Stomach (tissue), 4 donors: ENCODE measurements around the gene PIEZO1.

Experiments
- POLR2A ChIP-seq, 4 donors: fragments of 450-650 bp; IDR thresholded peaks; one replicate each; pipeline ENCODE4 v1.6.1; 2016; ENCODE audit warnings: antibody characterized with exemption in 4 of 4, control low read depth in 2 of 4, mild to moderate bottlenecking in 1 of 4, moderate library complexity in 1 of 4
- POLR2AphosphoS5 ChIP-seq, 3 donors: sonication (generic); formaldehyde crosslinking; IDR thresholded peaks; one replicate each; pipeline ENCODE4 v1.6.1; 2016; ENCODE audit warnings: antibody characterized with exemption in 3 of 3
- TF ChIP-seq, protein P1 (sequence below), 7 experiments: fragments of 450-650 bp in 4 of 7; fragments of 200-600 bp in 3 of 7; sonication (generic) in 3 of 7; IDR thresholded peaks; one replicate each; pipeline ENCODE4 v1.5.1; 2016 to 2019; ENCODE audit warnings: antibody characterized with exemption in 7 of 7, control low read depth in 2 of 7, mild to moderate bottlenecking in 1 of 7

DNA sequence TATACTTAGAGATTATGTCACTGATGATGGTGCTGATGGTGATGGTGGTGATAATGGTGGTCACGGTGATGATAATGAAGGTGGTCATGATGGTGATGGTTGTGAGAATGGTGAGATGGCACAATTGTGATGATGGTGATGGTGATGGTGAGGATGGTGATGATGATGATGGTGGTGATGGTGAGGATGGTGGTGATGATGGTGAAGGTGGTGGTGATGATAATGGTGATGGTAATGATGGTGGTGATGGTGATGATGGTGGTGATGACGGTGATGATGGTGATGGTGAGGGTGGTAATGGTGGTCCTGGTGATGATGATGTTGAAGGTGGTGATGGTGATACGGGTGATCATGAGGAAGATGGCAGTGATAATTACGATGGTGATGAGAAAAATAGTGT, 13.1 kb upstream of the PIEZO1 start:
- TF ChIP-seq, protein P1, sequence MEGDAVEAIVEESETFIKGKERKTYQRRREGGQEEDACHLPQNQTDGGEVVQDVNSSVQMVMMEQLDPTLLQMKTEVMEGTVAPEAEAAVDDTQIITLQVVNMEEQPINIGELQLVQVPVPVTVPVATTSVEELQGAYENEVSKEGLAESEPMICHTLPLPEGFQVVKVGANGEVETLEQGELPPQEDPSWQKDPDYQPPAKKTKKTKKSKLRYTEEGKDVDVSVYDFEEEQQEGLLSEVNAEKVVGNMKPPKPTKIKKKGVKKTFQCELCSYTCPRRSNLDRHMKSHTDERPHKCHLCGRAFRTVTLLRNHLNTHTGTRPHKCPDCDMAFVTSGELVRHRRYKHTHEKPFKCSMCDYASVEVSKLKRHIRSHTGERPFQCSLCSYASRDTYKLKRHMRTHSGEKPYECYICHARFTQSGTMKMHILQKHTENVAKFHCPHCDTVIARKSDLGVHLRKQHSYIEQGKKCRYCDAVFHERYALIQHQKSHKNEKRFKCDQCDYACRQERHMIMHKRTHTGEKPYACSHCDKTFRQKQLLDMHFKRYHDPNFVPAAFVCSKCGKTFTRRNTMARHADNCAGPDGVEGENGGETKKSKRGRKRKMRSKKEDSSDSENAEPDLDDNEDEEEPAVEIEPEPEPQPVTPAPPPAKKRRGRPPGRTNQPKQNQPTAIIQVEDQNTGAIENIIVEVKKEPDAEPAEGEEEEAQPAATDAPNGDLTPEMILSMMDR (IDR thresholded peaks at IDR 0.05), result no peak
- TF ChIP-seq POLR2A (IDR thresholded peaks at IDR 0.05) (no peak), POLR2AphosphoS5 (IDR thresholded peaks at IDR 0.05) (no peak)
